SK-N-DZ (cell line): ENCODE data around the gene SLC25A29.

Experiments
- DNase-seq: peaks from one replicate; pipeline ENCODE4 v3.0.0-alpha.2; 2015; ENCODE audit warnings: low spot score

SLC25A29 gene

DNA sequence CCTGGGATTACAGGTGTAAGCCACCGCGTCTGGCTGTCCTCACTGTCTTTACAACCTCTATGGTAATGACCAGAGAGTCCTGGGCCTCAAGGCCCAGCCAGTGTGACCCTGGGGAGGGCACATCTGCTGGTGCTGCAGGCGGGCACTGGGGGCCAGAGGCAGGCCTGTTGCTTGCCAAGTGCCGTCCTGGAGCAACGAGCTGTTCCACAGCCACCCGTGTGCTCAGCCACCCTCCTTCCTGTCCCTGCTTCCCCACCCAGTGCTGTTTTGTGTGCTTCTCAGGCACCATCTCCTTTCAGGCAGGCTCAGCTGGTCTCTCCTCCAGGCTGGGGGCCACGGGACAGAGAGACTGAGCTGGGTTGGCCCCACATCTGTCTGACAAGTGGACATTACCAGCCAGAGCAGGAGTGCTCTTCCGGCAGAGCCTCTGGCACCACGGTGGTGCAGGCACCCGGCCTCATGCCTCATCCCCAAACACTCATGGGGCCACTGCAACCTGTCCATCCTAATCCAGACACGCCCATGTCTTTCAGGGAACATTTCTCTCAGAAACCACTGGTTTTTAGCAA is 25.9 kb upstream of the SLC25A29 start:
- no peak for DNase-seq

DNA sequence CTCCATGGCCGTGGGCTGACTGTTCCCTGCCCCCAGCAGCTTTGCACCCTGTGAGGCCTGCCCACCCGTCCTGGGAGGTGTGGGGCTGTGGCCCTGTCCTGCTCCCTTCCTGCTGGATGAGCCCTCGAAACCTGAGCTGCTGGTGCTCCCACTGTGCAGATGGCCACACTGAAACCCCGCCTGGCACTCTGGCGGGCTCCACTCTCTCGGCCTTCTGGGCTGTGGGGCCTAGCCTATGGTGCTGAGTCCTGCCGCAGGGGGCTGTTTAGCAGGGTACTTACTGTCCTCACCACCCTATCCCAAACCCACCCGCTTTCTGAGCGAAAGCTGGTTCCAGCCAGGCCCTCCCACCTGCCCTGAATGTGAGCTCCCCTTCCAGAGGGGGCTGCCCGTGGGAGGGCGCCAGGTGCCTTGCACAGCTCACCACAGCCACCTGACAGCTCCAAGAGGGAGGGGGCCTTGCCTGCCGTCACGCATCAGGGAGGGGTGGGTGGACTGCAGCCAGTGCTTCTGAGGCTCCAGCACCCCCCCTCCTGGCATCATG is 24.2 kb upstream of the SLC25A29 start:
- DNase-seq = no peak

DNA sequence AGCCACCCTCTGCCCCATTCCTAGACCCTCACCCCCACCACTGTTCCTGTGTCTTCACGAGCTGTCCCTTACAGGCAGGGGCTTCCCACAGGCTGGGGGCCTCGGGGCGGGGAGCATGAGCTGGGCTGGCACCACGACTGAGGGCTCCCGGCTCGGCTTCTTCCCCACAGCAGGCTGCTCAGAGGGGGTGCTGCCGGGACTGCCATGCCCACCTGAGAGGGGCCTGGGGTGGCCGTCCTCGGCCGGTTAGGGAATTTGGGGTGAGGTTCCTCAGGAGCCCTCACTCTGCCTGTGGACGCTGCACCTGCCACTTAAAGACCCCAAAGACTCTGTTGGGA is 23.7 kb upstream of the SLC25A29 start:
- no peak for DNase-seq

DNA sequence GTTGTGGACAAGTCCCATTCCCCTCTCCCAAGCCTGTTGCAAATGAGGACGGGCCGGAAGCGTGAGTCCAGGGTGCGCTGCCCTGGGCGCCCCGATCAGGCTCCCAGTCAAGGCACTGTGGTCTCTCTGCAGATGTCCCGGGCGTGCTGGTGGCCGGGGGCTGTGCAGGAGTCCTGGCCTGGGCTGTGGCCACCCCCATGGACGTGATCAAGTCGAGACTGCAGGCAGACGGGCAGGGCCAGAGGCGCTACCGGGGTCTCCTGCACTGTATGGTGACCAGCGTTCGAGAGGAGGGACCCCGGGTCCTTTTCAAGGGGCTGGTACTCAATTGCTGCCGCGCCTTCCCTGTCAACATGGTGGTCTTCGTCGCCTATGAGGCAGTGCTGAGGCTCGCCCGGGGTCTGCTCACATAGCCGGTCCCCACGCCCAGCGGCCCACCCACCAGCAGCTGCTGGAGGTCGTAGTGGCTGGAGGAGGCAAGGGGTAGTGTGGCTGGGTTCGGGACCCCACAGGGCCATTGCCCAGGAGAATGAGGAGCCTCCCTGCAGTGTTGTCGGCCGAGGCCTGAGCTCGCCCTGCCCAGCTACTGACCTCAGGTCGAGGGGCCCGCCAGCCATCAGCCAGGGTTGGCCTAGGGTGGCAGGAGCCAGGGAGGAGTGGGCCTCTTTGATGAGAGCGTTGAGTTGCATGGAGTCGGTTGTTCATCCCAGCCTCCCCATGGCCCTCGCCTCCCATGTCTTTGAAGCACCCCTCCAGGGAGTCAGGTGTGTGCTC is 23.2 kb upstream of the SLC25A29 start:
- no peak for DNase-seq

DNA sequence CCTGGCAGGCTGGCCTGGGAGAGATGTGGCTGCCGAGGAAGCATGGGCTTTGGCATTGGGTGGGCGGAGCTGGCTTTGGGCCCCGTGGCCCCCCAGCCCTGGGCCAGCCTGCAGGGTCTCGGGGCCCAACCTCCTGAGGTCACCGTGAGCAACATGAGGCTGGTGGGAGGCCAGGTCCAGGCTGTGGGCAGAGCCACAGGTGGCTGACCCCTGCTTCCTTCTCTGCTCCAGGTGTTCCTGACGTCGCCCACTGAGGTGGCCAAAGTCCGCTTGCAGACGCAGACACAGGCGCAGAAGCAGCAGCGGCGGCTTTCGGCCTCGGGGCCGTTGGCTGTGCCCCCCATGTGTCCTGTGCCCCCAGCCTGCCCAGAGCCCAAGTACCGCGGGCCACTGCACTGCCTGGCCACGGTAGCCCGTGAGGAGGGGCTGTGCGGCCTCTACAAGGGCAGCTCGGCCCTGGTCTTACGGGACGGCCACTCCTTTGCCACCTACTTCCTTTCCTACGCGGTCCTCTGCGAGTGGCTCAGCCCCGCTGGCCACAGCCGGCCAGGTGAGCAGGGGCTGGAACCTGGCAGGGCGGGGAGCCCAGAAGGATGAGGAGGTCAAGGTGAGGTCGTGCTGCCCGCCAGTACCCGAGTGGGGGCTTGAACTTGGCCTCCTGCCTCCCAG is 22.4 kb upstream of the SLC25A29 start:
- DNase-seq = no peak

DNA sequence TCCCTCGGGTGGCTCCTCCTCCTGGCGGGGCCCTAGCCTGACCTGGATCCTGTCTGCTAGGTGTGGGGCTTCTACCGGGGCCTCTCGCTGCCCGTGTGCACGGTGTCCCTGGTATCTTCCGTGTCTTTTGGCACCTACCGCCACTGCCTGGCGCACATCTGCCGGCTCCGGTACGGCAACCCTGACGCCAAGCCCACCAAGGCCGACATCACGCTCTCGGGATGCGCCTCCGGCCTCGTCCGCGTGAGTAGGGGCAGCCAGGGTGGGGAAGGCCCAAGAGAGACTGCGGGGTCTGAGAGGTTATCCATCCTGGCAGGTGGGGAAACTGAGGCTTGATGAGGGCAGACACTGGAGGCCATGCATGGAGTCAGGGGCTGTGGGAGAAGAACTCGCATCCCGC is 20.9 kb upstream of the SLC25A29 start:
- DNase-seq = no peak

DNA sequence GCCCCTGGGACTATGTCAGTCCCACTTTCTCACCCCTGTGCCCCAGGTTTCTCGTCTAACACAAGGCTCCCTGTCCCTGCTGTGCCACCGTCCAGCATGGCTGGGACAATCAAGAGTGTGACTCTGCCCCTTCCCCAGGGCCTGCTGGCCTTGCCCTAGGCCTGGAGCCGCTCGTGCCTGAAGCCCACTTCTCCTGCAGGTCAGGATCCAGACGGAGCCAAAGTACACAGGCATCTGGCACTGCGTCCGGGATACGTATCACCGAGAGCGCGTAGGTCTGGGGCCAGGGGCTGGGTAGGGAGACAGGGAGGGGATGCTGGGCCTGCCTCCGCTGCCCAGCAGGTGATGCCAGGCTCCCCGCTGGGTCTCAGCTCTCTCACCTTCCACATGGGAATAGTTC is 19.7 kb upstream of the SLC25A29 start:
- DNase-seq = no peak

DNA sequence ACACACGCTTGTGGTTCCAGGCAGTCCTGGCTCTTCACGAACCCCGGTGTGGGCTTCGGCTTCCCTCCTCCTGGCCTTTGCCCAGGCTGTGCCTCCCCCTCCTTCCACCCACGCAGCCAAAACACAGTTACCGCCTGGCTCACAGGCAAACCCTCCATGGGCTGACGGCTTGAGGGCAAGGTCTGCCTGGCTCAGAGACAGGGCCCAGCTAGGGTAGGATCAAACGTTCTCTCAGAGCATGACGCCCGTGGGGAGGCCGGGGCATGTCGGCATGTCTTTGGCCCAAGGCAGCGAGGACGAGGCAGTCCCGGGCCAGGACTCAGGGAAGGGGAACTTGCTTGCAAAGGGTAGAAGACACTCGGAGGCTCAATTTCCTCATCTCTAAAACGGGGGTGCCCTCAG is 19.0 kb upstream of the SLC25A29 start:
- DNase-seq = no peak

DNA sequence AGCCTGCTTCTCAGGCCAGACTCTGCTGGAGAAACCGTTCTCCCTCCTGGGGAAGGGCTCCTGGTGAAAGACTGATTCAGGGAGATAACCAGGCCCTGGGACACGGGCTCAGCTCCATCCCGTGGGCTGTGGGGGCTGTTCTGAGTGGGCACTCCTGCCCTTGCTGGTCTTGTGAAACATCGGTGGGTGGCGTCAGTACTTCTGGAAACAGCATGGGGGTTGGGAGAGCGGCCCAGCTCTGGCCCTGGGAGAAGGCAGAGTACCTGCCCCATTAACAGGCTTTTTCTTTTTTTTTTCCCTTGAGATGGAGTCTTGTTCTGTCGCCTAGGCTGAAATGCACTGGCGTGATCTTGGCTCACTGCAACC is 17.7 kb upstream of the SLC25A29 start:
- no peak for DNase-seq

DNA sequence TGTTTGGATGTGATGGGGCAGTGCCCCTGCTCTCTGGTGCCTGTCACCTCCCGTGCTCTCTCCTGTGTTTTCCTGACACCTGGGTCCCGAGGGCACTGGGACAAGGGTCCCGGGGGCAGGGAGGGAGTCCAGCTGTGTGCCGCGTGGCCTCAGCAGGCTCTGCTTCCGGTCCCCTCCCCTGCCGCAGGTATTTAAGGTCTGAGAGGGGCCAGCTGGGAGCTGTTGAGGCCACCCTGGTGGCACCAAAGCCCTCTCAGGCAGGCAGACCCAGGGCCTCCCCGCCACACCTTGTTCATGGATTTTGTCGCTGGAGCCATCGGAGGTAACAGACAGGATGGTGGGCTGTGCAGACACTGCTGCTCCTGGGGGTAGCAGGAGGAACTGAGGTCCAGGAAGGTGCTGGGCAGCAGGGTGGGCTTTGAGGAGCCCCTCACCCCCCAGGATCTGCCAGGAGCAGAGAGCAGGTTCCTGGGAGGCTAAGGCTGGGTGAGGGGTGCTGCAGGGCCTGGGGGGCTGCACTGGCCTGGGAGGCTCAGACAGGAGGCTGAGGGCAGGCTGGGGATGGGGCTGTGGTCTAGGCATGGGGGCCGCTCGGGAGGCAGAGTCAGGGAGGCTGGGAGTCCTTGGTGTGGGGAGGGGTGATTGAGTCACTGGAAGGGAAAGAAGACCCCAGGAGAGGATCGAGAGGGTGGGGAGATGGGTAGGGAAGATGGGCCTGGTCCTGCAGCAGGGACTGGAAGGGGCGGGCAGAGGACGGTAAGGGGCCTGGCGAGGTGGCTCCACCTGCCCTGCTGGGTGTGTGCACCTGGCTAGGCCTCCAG is 17.1 kb upstream of the SLC25A29 start, which contains the start of gene SLC25A47:
TSS of gene SLC25A47 (plus strand) at position 219 of the 821 bp plus-strand sequence. CDS start at position 295, 76 bp downstream.
- no peak for DNase-seq

DNA sequence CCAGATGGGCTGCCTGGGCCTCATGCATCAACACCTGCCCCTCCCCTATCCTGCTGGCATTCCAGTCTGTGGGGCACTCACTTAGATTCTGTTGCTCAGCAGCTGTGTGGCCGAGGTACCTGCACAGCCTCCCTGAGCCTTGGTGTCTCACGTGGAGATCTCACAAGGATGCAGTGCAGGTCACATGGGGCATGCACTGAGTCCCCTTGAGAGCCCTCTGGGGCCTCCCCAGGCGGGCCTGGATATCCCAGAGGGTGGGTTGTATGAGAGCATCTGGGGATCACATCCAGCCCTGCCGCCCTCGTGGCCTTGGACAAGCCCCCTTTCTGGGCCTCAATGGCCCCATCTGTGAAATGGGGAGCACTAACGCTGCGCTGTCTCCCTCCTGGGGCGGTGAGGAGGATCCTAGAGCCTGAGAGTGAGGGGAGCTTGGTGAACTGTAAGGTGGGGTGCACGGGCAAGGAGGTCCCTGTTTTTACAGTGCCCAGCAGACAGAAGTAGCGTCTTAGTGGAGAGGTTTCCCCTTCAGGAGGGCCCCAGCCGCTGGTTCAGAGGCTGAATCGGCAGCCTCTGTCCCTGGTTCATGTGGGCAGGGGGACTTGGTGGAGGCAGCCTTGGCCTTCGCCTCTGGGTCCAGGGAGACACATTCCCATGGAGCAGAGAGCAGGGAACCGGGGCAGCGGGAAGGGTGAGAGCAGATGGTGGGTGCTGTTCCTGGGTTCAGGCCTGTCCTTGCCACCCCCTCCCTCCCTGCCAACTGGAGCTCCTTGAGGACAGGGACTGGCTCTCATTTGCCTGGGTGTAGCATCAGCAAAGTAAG is 16.1 kb upstream of the SLC25A29 start:
- no peak for DNase-seq

DNA sequence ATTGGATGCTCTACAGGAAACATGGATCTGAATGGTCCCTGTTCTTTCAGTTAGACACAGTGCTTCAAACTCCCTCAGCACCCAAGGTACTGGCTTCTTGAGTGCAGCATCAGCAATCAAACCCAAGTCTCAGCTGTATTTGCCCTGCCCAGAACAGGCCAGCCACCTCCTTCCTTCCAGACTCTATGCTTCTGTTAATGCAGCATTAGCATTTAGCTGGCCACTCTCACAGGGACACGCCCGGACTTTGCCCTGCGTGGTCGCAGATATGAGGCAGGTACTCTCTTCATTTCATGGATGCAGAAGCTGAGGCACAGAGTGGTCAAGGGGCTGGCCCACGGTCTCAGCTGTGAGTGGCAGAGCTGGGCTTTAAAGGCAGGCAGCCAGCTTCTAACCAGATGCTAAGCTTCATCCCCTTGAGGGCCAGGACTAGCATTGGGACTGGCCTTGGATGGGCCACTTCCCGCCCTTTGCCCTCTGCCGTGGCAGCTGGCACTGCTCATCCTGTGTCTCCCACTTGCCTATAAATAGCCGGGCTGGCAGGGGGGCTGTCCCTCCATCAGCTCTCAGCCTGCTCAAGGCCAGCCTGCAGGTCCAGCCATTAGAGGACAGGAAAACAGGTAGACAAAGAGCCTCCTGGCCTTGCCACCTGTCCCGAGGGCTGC is 15.4 kb upstream of the SLC25A29 start:
- DNase-seq = no peak

DNA sequence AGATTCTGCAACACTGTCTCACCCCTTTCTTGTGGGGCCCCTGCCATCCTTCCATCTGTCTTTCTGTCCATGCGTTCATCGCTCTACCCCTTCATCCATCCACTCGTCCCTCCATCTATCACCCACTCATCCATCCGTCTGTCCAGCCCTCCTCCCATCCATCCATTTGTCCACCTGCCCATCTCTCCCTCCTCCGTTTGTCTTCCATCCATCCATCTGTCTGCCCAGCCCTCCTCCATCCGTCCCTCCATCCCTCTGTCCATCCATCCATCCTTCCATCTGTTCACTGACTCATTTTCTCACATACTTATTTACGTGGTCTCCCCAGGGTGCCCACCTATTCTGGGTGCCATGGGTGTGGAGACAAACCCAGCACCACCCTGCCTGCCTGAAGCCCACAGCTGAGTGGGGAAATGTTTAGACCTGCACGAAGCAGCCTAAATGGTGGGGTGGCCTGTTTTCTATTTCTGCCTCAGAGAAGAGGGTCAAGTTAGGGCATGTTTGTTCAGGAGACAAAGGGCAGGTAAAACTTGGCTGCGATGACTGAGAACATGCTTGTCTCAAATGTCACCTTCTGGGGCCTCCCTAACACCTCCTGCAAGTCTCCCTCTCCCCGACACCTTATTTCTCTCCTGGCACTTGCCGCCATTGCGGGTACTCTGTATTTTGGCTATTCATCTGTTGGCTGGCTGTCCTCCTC is 14.1 kb upstream of the SLC25A29 start:
- no peak for DNase-seq

DNA sequence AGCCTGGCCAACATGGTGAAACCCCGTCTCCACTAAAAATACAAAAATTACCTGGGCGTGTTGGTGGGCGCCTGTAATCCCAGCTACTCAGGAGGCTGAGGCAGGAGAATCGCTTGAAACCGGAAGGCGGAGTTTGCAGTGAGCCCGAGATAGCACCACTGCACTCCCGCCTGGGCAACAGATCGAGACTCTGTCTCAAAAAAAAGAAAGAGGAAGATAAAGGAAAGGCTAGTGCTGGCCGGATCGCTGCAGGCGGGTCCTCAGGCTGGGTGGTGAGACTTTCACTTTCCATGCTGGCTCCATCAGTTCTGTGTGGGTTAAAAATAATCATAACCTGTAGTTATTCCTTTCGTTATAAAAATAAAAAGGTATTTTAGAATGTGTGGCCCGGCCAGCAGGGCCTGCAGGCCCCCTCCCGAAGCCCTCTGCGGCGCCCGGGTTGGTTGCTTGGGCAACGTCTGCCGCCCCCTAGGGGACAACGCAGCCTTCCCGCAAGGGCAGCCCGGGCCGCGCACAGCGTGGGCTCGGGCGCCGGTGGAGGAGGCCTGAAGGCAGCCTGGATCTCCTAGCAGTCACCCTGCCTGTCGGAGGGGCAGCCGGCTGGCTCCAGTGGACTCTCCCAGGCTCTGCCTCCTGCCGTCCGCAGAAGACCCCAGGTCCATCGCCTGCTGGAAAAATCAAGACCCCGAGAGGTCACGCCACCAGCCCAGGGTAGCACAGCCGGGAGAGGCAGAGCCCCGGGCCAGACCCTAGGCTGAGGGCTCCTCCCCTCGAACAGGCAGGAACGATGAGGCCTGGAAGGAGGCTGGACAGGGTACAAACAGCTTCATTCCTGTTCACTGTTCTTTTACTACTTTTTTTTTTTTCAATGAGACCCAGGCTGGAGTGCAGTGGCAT is 11.9 kb upstream of the SLC25A29 start:
- peak; percentile 40 for DNase-seq

DNA sequence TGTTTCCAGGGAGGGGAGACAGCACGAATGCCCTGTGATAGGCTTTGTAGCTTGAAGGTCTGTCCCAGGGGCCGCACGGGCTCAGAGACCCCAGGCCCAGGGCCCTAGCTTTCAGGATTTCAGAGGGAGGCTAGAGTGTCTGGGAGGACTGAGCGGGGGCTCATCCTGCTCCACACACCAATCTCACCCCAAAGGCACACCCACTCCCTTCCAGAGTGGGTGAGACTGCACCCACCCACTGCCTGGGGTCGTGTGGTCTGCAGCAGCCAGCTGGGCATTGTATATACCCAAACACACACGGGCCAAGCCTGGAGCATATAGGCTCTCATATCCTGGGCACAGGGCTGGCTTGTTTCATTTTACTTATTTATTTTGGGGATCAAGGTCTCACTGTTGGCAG is 11.1 kb upstream of the SLC25A29 start:
- DNase-seq = no peak

DNA sequence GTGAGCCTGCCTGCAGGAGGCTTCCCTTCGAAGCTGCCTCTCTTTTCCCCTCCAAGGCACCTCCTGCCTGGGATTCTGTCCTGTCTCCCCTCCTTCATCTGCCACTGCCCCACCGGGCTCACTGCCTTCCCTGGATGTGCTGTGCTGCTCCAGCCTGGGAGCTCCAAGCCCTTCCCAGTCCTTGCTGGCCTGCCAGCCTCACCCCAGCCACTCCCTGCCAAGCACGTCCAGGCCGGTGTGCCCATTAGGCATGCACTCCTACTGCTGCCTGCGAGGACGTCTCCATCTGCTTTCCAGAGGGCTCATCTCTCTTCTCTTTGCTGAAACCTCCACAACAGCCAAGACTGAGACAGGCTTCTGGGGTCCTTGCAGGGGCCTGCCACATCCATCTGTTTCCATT is 8.5 kb upstream of the SLC25A29 start:
- DNase-seq = no peak

DNA sequence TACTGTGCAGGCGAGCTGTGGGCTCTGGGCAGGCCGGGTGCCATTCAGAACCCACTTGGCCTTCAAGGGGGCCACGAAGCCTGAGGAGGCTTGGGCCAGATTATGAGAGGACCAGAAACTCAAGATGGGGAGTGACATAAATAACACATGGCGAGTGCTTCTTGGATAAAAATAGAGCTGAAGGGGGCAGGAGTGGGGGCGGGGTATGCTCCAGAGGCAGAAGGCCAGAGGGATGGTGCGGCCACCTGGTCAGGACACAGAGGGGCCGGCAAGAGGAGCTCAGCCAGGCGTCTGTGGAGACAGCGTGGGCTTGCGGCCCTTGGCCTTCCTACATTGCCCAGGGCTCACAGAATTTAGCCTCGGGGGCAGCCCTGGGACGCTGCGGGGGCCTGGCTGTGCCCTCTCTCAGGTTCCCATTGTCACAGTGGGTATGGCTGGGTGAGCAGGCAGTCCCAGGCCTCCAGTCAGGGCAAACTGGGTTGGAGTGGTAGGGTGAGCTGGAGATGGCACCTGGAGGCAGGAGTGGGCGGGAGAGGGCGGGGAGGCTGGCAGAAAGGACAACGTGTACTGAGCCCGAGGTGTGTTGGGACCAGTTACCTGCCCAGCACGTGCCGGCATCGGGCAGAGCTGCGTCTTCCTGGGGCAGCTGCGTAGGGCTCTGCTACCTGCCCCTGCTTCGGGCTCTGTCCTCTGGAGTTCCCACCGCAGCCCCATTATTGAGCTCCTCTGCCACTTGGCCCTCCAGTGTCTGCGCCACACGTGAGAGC is 7.4 kb upstream of the SLC25A29 start:
- DNase-seq = no peak

DNA sequence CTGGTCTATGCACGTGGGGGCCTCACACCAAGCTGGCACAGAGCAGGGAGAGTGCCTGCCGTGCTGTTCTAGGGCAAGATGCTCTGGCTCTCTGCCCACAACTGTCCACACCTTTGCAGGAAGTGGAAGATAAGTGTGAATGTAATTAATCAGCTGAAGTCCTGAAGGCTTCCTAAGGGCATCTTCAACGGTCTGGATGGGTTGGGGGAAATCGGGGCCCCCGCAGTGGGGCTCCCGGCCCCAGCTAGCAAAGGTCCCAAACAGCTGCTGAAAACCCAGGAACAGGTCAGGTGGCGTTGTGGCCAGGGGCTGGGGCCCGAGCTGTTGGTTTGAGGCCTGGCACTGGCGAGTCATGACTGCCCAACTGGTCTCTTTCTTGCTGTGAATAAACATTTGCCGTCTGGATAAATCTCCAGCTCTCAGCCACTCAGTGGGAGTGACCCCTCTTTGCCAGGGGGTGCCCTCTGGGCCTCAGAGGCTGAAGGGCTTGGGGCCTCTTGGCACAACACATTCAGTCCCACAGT is 6.7 kb upstream of the SLC25A29 start:
- DNase-seq = no peak
